OCI-LY1 (cell line): ENCODE measurements around the gene CCNO.

Source experiments
- H2AFZ ChIP-seq: fragments of 200-600 bp; sonication (generic), shearing (Covaris generic); 2 replicates; pipeline ENCODE4 v1.6.0; 2014; ENCODE audit warnings: antibody characterized with exemption, mild to moderate bottlenecking, low read length
- H3F3A ChIP-seq: fragments of 200-600 bp; sonication (generic), shearing (Covaris generic); 2 replicates; pipeline ENCODE4 v1.6.0; 2014; ENCODE audit warnings: mild to moderate bottlenecking, antibody characterized with exemption, low read length, moderate library complexity; ENCODE audit not compliant: insufficient read depth
- H3K27ac ChIP-seq: fragments of 200-600 bp; sonication (generic); 2 replicates; pipeline ENCODE4 v1.5.1; 2014; ENCODE audit warnings: low read length, mixed run types, mild to moderate bottlenecking, low read depth; ENCODE audit not compliant: poor library complexity, severe bottlenecking
- H3K27me3 ChIP-seq: fragments of 200-600 bp; sonication (generic); 2 replicates; pipeline ENCODE4 v1.6.0; 2014; ENCODE audit warnings: antibody characterized with exemption, mild to moderate bottlenecking, low read length, moderate library complexity; ENCODE audit not compliant: insufficient read depth
- H3K36me3 ChIP-seq: fragments of 200-600 bp; sonication (generic); 2 replicates; pipeline ENCODE4 v1.6.1; 2014; ENCODE audit warnings: mild to moderate bottlenecking, antibody characterized with exemption, low read length, moderate library complexity, mixed read lengths; ENCODE audit not compliant: insufficient read depth
- H3K4me1 ChIP-seq: fragments of 200-600 bp; sonication (generic); 2 replicates; pipeline ENCODE4 v1.5.1; 2014; ENCODE audit warnings: mild to moderate bottlenecking, low read length, moderate library complexity; ENCODE audit not compliant: insufficient read depth, severe bottlenecking
- H3K4me2 ChIP-seq: fragments of 200-600 bp; sonication (generic), shearing (Covaris generic); 2 replicates; pipeline ENCODE4 v1.6.1; 2014; ENCODE audit warnings: low read length
- H3K4me3 ChIP-seq: fragments of 200-600 bp; sonication (generic); 2 replicates; pipeline ENCODE4 v1.5.1; 2014; ENCODE audit warnings: low read length, low read depth, mild to moderate bottlenecking, mixed read lengths; ENCODE audit not compliant: poor library complexity, severe bottlenecking
- H3K79me2 ChIP-seq: fragments of 200-600 bp; shearing (Covaris generic); 2 replicates; pipeline ENCODE4 v1.6.1; 2016; ENCODE audit warnings: mixed run types, low read length, mixed read lengths; ENCODE audit not compliant: insufficient read depth
- H3K9ac ChIP-seq: fragments of 200-600 bp; sonication (generic), shearing (Covaris generic); 2 replicates; pipeline ENCODE4 v1.6.1; 2014; ENCODE audit warnings: mild to moderate bottlenecking, low read length, mixed read lengths
- H3K9me2 ChIP-seq: fragments of 200-600 bp; sonication (generic), shearing (Covaris generic); 2 replicates; pipeline ENCODE4 v1.6.1; 2014; ENCODE audit warnings: low read depth, mild to moderate bottlenecking, low read length, mixed read lengths
- H3K9me3 ChIP-seq: fragments of 200-600 bp; shearing (Covaris generic); 2 replicates; pipeline ENCODE4 v1.6.1; 2014; ENCODE audit warnings: low read length, mixed read lengths
- H4K20me1 ChIP-seq: fragments of 200-600 bp; sonication (generic), shearing (Covaris generic); 2 replicates; pipeline ENCODE4 v1.6.0; 2016; ENCODE audit warnings: mild to moderate bottlenecking, low read length; ENCODE audit not compliant: insufficient read depth
- CTCF ChIP-seq: fragments of 200-600 bp; sonication (generic), shearing (Covaris generic); IDR thresholded peaks from 2 replicates; pipeline ENCODE4 v1.5.1; 2017; ENCODE audit warnings: mild to moderate bottlenecking, antibody characterized with exemption, low read length, moderate library complexity, mixed read lengths
- EZH2 ChIP-seq: fragments of 200-600 bp; sonication (generic), shearing (Covaris generic); IDR thresholded peaks from 2 replicates; pipeline ENCODE4 v1.8.0; 2017; ENCODE audit warnings: borderline replicate concordance, mixed run types, mild to moderate bottlenecking, antibody characterized with exemption, low read length, moderate library complexity, mixed read lengths

The CCNO gene

GRCh38 chr5:55258339-55258738 lies 24.9 kb upstream of the CCNO start:
- H3K36me3 ChIP-seq, result peaks cover 56% of the 10 kb centered on the region
- no peaks in the 10 kb centered on the region for H3K79me2 ChIP-seq
- H2AFZ ChIP-seq, result no peak overlapping the region
- no peaks in the 10 kb centered on the region for H3F3A ChIP-seq
- no peaks in the 10 kb centered on the region for H4K20me1 ChIP-seq
- no peaks in the 10 kb centered on the region for H3K27me3 ChIP-seq
- no peak overlapping the region for H3K4me3 ChIP-seq
- no peak overlapping the region for H3K9ac ChIP-seq
- no peak overlapping the region for H3K27ac ChIP-seq
- H3K4me2 ChIP-seq, result no peak overlapping the region
- TF ChIP-seq CTCF (no peak), EZH2 (no peak)
- H3K9me3 ChIP-seq, result no peaks in the 10 kb centered on the region
- no peaks in the 10 kb centered on the region for H3K9me2 ChIP-seq
- H3K4me1 ChIP-seq, result no peaks in the 10 kb centered on the region

- Histone ChIP-seq H3K79me2 (no peaks in the 10 kb centered on the region), H3K4me2 (no peak overlapping the region), H2AFZ (no peak overlapping the region), H3K9me3 (no peaks in the 10 kb centered on the region), H3K4me1 (no peaks in the 10 kb centered on the region), H3F3A (no peaks in the 10 kb centered on the region), H4K20me1 (no peaks in the 10 kb centered on the region), H3K9ac (no peak overlapping the region), H3K27me3 (no peaks in the 10 kb centered on the region), H3K9me2 (no peaks in the 10 kb centered on the region), H3K27ac (no peak overlapping the region), H3K4me3 (no peak overlapping the region), H3K36me3 (peaks cover 38% of the 10 kb centered on the region)
- no peak for TF ChIP-seq EZH2
- TF ChIP-seq CTCF, result no peak
Measured at GRCh38 chr5:55254802-55255201, 21.4 kb upstream of the CCNO start.

GRCh38 chr5:55250064-55250463 lies 16.7 kb upstream of the CCNO start:
- no peaks in the 10 kb centered on the region for H3K79me2 ChIP-seq
- no peaks in the 10 kb centered on the region for H3K9me2 ChIP-seq
- H3K36me3 ChIP-seq, result peaks cover 3% of the 10 kb centered on the region; the same call in 1 of the 2 replicates
- no peaks in the 10 kb centered on the region for H3F3A ChIP-seq
- peaks cover 12% of the 10 kb centered on the region for H3K9me3 ChIP-seq
- no peak overlapping the region for H2AFZ ChIP-seq
- no peaks in the 10 kb centered on the region for H3K27me3 ChIP-seq
- no peaks in the 10 kb centered on the region for H4K20me1 ChIP-seq
- H3K27ac ChIP-seq, result no peak overlapping the region
- H3K9ac ChIP-seq, result no peak overlapping the region
- no peak overlapping the region for H3K4me2 ChIP-seq
- H3K4me3 ChIP-seq, result no peak overlapping the region
- H3K4me1 ChIP-seq, result no peaks in the 10 kb centered on the region
- no peak for TF ChIP-seq CTCF
- no peak for TF ChIP-seq EZH2
